ENCODE measurements around the gene CNNM4. TPM values are rescaled to one million over a fixed set of nuclear protein-coding genes. Genes with fewer than 3 reads are reported as not detected.

The CNNM4 gene
- total RNA-seq, 6 experiments from 2014 or later, result 2.3 to 4.9 (median 3.7) TPM

DNA sequence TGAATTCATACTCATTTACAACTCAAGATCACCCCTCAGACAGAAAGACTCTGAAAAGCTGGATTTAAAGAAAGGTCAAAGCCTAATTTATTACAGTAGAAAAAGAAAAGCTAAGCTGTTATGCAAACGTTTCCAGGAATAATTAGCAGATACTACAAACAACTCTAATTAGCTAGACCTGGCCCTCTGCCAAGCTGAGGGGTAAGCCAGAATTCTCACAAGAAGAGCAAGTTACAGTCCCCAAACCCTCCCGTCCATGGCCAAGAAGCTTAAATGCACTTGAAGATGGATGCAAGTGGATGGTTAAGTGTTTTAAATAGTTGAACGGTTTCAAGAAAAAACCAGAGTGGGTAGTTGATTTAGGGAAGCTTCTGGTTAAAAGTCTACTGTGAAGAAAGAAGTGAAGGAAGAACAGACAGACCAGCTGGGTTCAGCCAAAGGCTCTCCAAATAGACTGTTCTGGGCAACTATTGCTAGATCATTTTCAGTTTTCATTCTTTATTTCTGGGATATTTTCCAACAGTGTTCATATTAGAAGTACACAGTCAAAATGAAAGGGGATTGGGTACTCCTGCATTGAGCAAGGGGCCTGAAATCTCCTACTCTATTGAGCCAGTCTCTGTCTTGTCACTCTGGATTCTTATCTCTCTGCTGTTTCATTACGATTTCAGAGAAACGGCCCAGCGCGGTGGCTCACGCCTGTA, 25.7 kb upstream of the CNNM4 start:
- TF ChIP-seq POLR2A (IDR thresholded peaks at IDR 0.05), result no peak
- TF ChIP-seq, protein P1, sequence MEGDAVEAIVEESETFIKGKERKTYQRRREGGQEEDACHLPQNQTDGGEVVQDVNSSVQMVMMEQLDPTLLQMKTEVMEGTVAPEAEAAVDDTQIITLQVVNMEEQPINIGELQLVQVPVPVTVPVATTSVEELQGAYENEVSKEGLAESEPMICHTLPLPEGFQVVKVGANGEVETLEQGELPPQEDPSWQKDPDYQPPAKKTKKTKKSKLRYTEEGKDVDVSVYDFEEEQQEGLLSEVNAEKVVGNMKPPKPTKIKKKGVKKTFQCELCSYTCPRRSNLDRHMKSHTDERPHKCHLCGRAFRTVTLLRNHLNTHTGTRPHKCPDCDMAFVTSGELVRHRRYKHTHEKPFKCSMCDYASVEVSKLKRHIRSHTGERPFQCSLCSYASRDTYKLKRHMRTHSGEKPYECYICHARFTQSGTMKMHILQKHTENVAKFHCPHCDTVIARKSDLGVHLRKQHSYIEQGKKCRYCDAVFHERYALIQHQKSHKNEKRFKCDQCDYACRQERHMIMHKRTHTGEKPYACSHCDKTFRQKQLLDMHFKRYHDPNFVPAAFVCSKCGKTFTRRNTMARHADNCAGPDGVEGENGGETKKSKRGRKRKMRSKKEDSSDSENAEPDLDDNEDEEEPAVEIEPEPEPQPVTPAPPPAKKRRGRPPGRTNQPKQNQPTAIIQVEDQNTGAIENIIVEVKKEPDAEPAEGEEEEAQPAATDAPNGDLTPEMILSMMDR (IDR thresholded peaks at IDR 0.05), result no peak
- ATAC-seq, result no peak
- Histone ChIP-seq H3K4me1 (peaks cover 0 to 22% (median 2%) of the 10 kb centered on the region in 4 donors), H3K27me3 (no peaks in the 10 kb centered on the region), H3K36me3 (peaks cover 0 to 63% (median 20%) of the 10 kb centered on the region in 4 donors), H3K27ac (peak overlapping the region in 1 of 3 donors; percentile 10), H3K9me3 (no peaks in the 10 kb centered on the region), H3K4me3 (no peak overlapping the region)
- WGBS (ENCODE audit: insufficient coverage, low coverage, low lambda C conversion rate, missing lambda C conversion rate), result 78% methylated on average over 8 of the region's 8 CpGs
- no peak for DNase-seq
- intact Hi-C loops (cut with DNase I), result no loop called here

DNA sequence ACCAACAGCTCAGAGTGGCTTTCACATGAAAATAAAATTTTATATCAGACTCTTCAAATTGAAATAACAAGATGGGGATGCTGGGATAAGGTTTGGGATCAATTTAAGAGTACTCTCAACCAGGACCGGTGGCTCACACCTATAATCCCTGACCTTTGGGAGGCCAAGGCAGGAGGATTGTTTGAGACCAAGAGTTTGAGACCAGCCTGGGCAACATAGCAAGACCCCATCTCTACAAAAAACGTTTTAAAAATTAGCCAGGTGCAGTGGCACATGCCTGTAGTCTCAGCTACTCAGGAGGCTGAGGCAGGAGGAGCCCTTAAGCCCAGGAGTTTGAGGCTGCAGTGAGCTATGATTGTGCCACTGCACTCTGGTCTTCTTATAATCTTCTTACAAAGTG, 23.5 kb upstream of the CNNM4 start:
- no peak for DNase-seq
- H3K36me3 ChIP-seq, result peaks cover 0 to 41% (median 13%) of the 10 kb centered on the region in 4 donors
- H3K9me3 ChIP-seq, result no peaks in the 10 kb centered on the region
- H3K27ac ChIP-seq, result no peak overlapping the region
- H3K4me3 ChIP-seq, result no peak overlapping the region
- peaks cover 0 to 22% (median 2%) of the 10 kb centered on the region in 4 donors for H3K4me1 ChIP-seq
- TF ChIP-seq POLR2A (IDR thresholded peaks at IDR 0.05), result no peak
- TF ChIP-seq, protein P1 (IDR thresholded peaks at IDR 0.05), result no peak
- 64% methylated on average over 2 of the region's 2 CpGs for WGBS (ENCODE audit: insufficient coverage, low coverage, low lambda C conversion rate, missing lambda C conversion rate)
- intact Hi-C loops (cut with DNase I), result no loop called here
- H3K27me3 ChIP-seq, result no peaks in the 10 kb centered on the region
- ATAC-seq, result no peak

DNA sequence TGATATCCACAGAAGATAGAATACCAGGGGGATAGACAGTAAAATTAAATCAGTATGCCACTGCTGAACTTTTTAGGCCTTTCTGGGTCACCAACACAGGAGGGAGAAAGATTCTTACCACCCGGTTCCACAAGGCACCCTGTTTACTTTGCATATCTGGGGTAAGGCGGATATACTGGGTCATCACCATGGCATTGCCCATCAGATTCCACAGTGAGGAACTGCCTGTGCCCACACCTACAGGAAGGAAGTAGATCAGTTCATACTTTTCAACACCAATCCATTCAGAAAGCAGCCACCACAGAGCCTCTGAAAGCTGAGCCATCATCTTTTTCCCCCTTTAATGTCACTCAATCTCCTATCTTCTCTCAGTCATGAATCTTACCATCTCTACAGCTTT, 22.9 kb upstream of the CNNM4 start:
- TF ChIP-seq, protein P1 (IDR thresholded peaks at IDR 0.05), result no peak
- no peak for TF ChIP-seq POLR2A (IDR thresholded peaks at IDR 0.05)
- no peak overlapping the region for H3K4me3 ChIP-seq
- no peaks in the 10 kb centered on the region for H3K27me3 ChIP-seq
- H3K9me3 ChIP-seq, result no peaks in the 10 kb centered on the region
- H3K36me3 ChIP-seq, result peaks cover 0 to 35% (median 11%) of the 10 kb centered on the region in 4 donors
- no peak for DNase-seq
- intact Hi-C loops (cut with DNase I), result no loop called here
- H3K4me1 ChIP-seq, result peaks cover 0 to 22% (median 2%) of the 10 kb centered on the region in 4 donors
- WGBS (ENCODE audit: insufficient coverage, low coverage, low lambda C conversion rate, missing lambda C conversion rate), result 29% methylated on average over 1 of the region's 2 CpGs
- no peak for ATAC-seq
- H3K27ac ChIP-seq, result no peak overlapping the region

DNA sequence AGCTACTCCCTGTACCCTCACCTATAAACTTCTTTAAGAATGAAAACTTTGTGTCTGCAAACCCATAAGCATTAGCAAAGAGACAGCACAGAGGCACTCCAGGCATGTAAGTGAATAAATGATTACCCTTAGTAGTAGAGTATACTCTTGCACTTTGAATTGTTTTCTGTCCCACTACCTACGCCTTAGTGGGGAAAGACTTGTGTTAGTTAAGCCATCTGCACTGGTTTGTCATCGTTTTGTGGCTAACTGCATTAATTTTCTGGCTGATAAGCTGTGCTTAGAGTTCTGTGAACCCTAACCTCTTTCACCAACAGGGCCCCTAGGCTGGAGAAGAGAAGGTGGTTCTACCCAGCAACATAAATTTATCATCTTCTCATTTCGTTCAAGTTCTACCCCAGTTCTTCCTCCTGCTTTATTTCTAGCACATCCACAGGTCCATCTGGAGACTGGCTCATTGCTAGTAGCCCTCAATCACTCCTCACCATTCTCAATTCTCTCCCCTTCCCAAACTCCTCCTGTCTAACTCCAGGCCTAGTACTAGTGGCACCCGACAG, 21.5 kb upstream of the CNNM4 start:
- DNase-seq, result no peak

More for the DNA sequence above, 21.5 kb upstream of the CNNM4 start:
- Histone ChIP-seq H3K4me3 (peak overlapping the region; percentile 55 to 79 (median 73)), H3K9me3 (no peaks in the 10 kb centered on the region), H3K36me3 (peaks cover 0 to 22% (median 2%) of the 10 kb centered on the region in 4 donors), H3K27ac (peak overlapping the region; percentile 57 to 71 (median 64)), H3K4me1 (peaks cover 0 to 22% (median 2%) of the 10 kb centered on the region in 4 donors), H3K27me3 (no peaks in the 10 kb centered on the region)
- intact Hi-C loops (cut with DNase I), result no loop called here
- ATAC-seq, result no peak
- 19% methylated on average over 4 of the region's 4 CpGs for WGBS (ENCODE audit: insufficient coverage, low coverage, low lambda C conversion rate, missing lambda C conversion rate)
- no peak for TF ChIP-seq POLR2A (IDR thresholded peaks at IDR 0.05)
- TF ChIP-seq, protein P1 (IDR thresholded peaks at IDR 0.05), result no peak

Measured in right lobe of liver (tissue), 6 donors.